H9 (cell line): ENCODE results near the gene NCAM1. TPM values are rescaled to one million over a fixed set of nuclear protein-coding genes. Genes with fewer than 3 reads are reported as not detected.

Experiments
- DNase-seq: peaks from one replicate; pipeline ENCODE4 v3.0.0-alpha.2; 2017
- H2AFZ ChIP-seq: one replicate; pipeline ENCODE4 v1.6.1; 2013; ENCODE audit warnings: mild to moderate bottlenecking, low read length, control low read depth, moderate library complexity
- H2AK5ac ChIP-seq: 2 replicates; pipeline ENCODE4 v1.6.1; 2013; ENCODE audit warnings: low read length, control low read depth, mixed read lengths; ENCODE audit not compliant: insufficient read length
- H2BK120ac ChIP-seq: one replicate; pipeline ENCODE4 v1.6.1; 2013; ENCODE audit warnings: low read depth, mild to moderate bottlenecking, low read length, control low read depth, inconsistent platforms; ENCODE audit not compliant: poor library complexity, severe bottlenecking
- H2BK12ac ChIP-seq: 2 replicates; pipeline ENCODE4 v1.6.1; 2013; ENCODE audit warnings: low read length, control low read depth, mixed read lengths, low read depth; ENCODE audit not compliant: insufficient read length
- H2BK15ac ChIP-seq: 2 replicates; pipeline ENCODE4 v1.6.1; 2013; ENCODE audit warnings: low read depth, low read length, control low read depth
- H2BK20ac ChIP-seq: one replicate; pipeline ENCODE4 v1.6.1; 2013; ENCODE audit warnings: low read depth, mild to moderate bottlenecking, low read length, control low read depth, inconsistent platforms; ENCODE audit not compliant: poor library complexity, severe bottlenecking
- H2BK5ac ChIP-seq: 2 replicates; pipeline ENCODE4 v1.6.1; 2013; ENCODE audit warnings: low read length, control low read depth, mixed read lengths; ENCODE audit not compliant: insufficient read length
- H3K14ac ChIP-seq: 2 replicates; pipeline ENCODE4 v1.6.1; 2013; ENCODE audit warnings: low read length, control low read depth; ENCODE audit not compliant: insufficient read depth
- H3K18ac ChIP-seq: 2 replicates; pipeline ENCODE4 v1.6.1; 2013; ENCODE audit warnings: low read depth, mild to moderate bottlenecking, mixed read lengths, low read length, control low read depth; ENCODE audit not compliant: insufficient read length
- H3K23ac ChIP-seq: 2 replicates; pipeline ENCODE4 v1.6.1; 2013; ENCODE audit warnings: low read length, control low read depth, mixed read lengths, low read depth; ENCODE audit not compliant: insufficient read length
- H3K23me2 ChIP-seq: 2 replicates; pipeline ENCODE4 v1.6.1; 2013; ENCODE audit warnings: low read depth, mild to moderate bottlenecking, mixed read lengths, low read length, control low read depth; ENCODE audit not compliant: insufficient read length, poor library complexity, severe bottlenecking
- H3K27ac ChIP-seq: 2 replicates; pipeline ENCODE4 v1.5.1; 2013; ENCODE audit warnings: low read length, control low read depth, mixed read lengths, low read depth; ENCODE audit not compliant: insufficient read length
- H3K27me3 ChIP-seq: 2 replicates; pipeline ENCODE4 v1.6.1; 2013; ENCODE audit warnings: low read length, control low read depth, inconsistent platforms; ENCODE audit not compliant: insufficient read depth
- H3K4ac ChIP-seq: 2 replicates; pipeline ENCODE4 v1.6.1; 2013; ENCODE audit warnings: low read depth, mild to moderate bottlenecking, control low read depth, inconsistent platforms, low read length, moderate library complexity
- H3K4me1 ChIP-seq: 2 replicates; pipeline ENCODE4 v1.6.1; 2013; ENCODE audit warnings: low read length, control low read depth, inconsistent platforms; ENCODE audit not compliant: insufficient read depth
- H3K4me2 ChIP-seq: 2 replicates; pipeline ENCODE4 v1.6.1; 2013; ENCODE audit warnings: low read length, control low read depth, mixed read lengths; ENCODE audit not compliant: insufficient read length, insufficient read depth
- H3K56ac ChIP-seq: 2 replicates; pipeline ENCODE4 v1.6.1; 2013; ENCODE audit warnings: low read depth, mild to moderate bottlenecking, mixed read lengths, low read length, control low read depth; ENCODE audit not compliant: insufficient read length
- H3K79me1 ChIP-seq: 2 replicates; pipeline ENCODE4 v1.6.1; 2013; ENCODE audit warnings: low read depth, mild to moderate bottlenecking, moderate library complexity, low read length, control low read depth, inconsistent platforms; ENCODE audit not compliant: insufficient read depth, poor library complexity, severe bottlenecking
- H3K79me2 ChIP-seq: 2 replicates; pipeline ENCODE4 v1.6.1; 2013; ENCODE audit warnings: low read length, control low read depth, inconsistent platforms; ENCODE audit not compliant: insufficient read depth
- H3K9ac ChIP-seq: 2 replicates; pipeline ENCODE4 v1.6.1; 2013; ENCODE audit warnings: low read length, control low read depth, mixed read lengths; ENCODE audit not compliant: insufficient read length; ENCODE audit errors: extremely low read depth
- H3K9me3 ChIP-seq: one replicate; pipeline ENCODE4 v1.6.1; 2013; ENCODE audit warnings: low read depth, low read length, inconsistent platforms; ENCODE audit not compliant: control insufficient read depth
- H3T11ph ChIP-seq: one replicate; pipeline ENCODE4 v1.6.1; 2013; ENCODE audit warnings: mild to moderate bottlenecking, low read length, control low read depth, inconsistent platforms
- H4K20me1 ChIP-seq: one replicate; pipeline ENCODE4 v1.6.1; 2013; ENCODE audit not compliant: control insufficient read depth, insufficient read length, insufficient read depth
- H4K5ac ChIP-seq: 2 replicates; pipeline ENCODE4 v1.6.1; 2013; ENCODE audit warnings: low read depth, mild to moderate bottlenecking, mixed read lengths, low read length, control low read depth; ENCODE audit not compliant: insufficient read length
- H4K8ac ChIP-seq: replicated peaks from 2 replicates; pipeline ENCODE4 v1.6.1; 2013; ENCODE audit warnings: low read length, control low read depth, mixed read lengths, low read depth; ENCODE audit not compliant: insufficient read length
- H4K91ac ChIP-seq: 2 replicates; pipeline ENCODE4 v1.6.1; 2013; ENCODE audit warnings: low read depth, mild to moderate bottlenecking, moderate library complexity, mixed read lengths, low read length, control low read depth; ENCODE audit not compliant: insufficient read length
- H3K27ac Mint-ChIP-seq, 3 experiments: 2 replicates in 2 of 3; 3 replicates in 1 of 3; pipeline ENCODE4 v1.8.0; 2020 to 2021; ENCODE audit warnings: mixed read lengths in 3 of 3, mild to moderate bottlenecking in 1 of 3, moderate library complexity in 1 of 3
- H3K27me3 Mint-ChIP-seq: 2 replicates; pipeline ENCODE4 v1.8.0; 2021; ENCODE audit warnings: low read depth, mild to moderate bottlenecking, moderate library complexity, mixed read lengths
- H3K36me3 Mint-ChIP-seq, 3 experiments: 2 replicates in 2 of 3; 3 replicates in 1 of 3; pipeline ENCODE4 v1.8.0; 2020 to 2021; ENCODE audit warnings: low read depth in 3 of 3, mixed read lengths in 3 of 3; ENCODE audit not compliant: insufficient read depth in 1 of 3
- H3K4me1 Mint-ChIP-seq, 2 experiments: 2 replicates each; pipeline ENCODE4 v1.8.0; 2020; ENCODE audit warnings: mixed read lengths in 2 of 2
- H3K4me3 Mint-ChIP-seq, 2 experiments: 2 replicates in 1 of 2; 3 replicates in 1 of 2; pipeline ENCODE4 v1.8.0; 2020 to 2021; ENCODE audit warnings: mild to moderate bottlenecking in 2 of 2, mixed read lengths in 2 of 2, moderate library complexity in 1 of 2
- H3K9me3 Mint-ChIP-seq, 2 experiments: 2 replicates in 1 of 2; 3 replicates in 1 of 2; pipeline ENCODE4 v1.8.0; 2020; ENCODE audit warnings: mild to moderate bottlenecking in 2 of 2, mixed read lengths in 2 of 2, moderate library complexity in 1 of 2
- WGBS: extraction: QIAGEN DNeasy Blood & Tissue Kit; methylation state at CpG from one replicate; pipeline ENCODE4 v1.1.7; 2013; ENCODE audit warnings: missing lambda C conversion rate, low lambda C conversion rate, mixed read lengths; ENCODE audit not compliant: insufficient read length; ENCODE audit errors: extremely low coverage; 5-methylcytosine and 5-hydroxymethylcytosine counted together
- total RNA-seq: library from RNA; stranded (reverse); gene quantifications from 2 replicates; pipeline ENCODE4 v1.2.1, GENCODE V29; 2021
- TF ChIP-seq, protein P1 (sequence below): fragments of 200-600 bp; sonication (generic); conservative IDR thresholded peaks from 3 replicates; pipeline ENCODE4 v1.8.0; 2021; ENCODE audit warnings: antibody characterized with exemption, mild to moderate bottlenecking

Gene NCAM1
- total RNA-seq, 1 experiment from 2014 or later: 2.5 TPM

DNA sequence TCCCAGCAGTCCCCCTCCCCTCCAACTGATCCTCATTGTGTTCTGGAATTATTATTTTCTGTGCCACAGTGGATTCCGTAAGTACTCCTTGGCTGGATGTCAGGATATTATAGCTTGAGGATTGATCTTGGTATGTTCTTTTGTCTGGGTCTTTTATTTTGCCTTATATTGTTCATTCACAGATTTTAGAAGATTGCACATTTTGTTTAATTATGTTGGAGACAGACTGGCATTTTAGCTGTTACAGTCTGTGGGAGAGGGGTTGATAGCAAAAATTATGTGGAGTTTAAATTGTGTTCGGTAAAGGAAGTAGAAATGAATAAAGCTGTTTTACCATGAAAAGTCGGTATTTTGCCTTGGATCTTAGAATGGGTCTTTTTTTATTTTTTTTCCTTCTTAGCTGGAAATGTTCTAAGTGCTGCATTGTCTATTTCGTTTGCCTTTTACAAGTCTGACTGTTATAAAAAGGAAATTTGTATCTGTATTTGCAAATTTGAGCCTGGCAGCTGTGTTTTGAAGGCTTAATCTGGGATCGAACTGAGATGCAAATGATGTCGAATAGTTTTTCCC lies 211.2 kb downstream of the NCAM1 start:
- WGBS: 100% methylated on average over 2 of the region's 6 CpGs
- peak overlapping the region in 1 of 3 experiments; percentile 8; a peak in 3 of 7 replicates for H3K27ac Mint-ChIP-seq
- no peak overlapping the region for H3K4me2 ChIP-seq
- H3K79me1 ChIP-seq: no peaks in the 10 kb centered on the region
- no peak overlapping the region for H2BK12ac ChIP-seq
- H3K27me3 ChIP-seq: no peaks in the 10 kb centered on the region
- no peak overlapping the region for H3K4me3 Mint-ChIP-seq
- no peak overlapping the region for H4K91ac ChIP-seq
- TF ChIP-seq, protein P1, sequence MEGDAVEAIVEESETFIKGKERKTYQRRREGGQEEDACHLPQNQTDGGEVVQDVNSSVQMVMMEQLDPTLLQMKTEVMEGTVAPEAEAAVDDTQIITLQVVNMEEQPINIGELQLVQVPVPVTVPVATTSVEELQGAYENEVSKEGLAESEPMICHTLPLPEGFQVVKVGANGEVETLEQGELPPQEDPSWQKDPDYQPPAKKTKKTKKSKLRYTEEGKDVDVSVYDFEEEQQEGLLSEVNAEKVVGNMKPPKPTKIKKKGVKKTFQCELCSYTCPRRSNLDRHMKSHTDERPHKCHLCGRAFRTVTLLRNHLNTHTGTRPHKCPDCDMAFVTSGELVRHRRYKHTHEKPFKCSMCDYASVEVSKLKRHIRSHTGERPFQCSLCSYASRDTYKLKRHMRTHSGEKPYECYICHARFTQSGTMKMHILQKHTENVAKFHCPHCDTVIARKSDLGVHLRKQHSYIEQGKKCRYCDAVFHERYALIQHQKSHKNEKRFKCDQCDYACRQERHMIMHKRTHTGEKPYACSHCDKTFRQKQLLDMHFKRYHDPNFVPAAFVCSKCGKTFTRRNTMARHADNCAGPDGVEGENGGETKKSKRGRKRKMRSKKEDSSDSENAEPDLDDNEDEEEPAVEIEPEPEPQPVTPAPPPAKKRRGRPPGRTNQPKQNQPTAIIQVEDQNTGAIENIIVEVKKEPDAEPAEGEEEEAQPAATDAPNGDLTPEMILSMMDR: no peak
- no peak overlapping the region for H3K18ac ChIP-seq
- no peak overlapping the region for H4K8ac ChIP-seq
- no peak overlapping the region for H2BK120ac ChIP-seq
- H4K20me1 ChIP-seq: no peaks in the 10 kb centered on the region
- H2AFZ ChIP-seq: no peak overlapping the region
- no peak overlapping the region for H3K4ac ChIP-seq
- H3K27me3 Mint-ChIP-seq: no peaks in the 10 kb centered on the region; the same call in 1 of the 2 replicates
- no peaks in the 10 kb centered on the region for H3K36me3 Mint-ChIP-seq
- H3K9ac ChIP-seq: no peak overlapping the region
- H3K4me1 ChIP-seq: no peaks in the 10 kb centered on the region
- no peak overlapping the region for H2BK15ac ChIP-seq
- H2AK5ac ChIP-seq: no peak overlapping the region
- no peaks in the 10 kb centered on the region for H3K9me3 ChIP-seq
- H3K27ac ChIP-seq: no peak overlapping the region
- no peaks in the 10 kb centered on the region for H3K9me3 Mint-ChIP-seq
- DNase-seq: no peak
- no peak overlapping the region for H3T11ph ChIP-seq
- H2BK5ac ChIP-seq: no peak overlapping the region
- no peak overlapping the region for H3K14ac ChIP-seq
- no peak overlapping the region for H4K5ac ChIP-seq
- no peak overlapping the region for H3K23ac ChIP-seq
- no peaks in the 10 kb centered on the region for H3K23me2 ChIP-seq
- no peak overlapping the region for H2BK20ac ChIP-seq
- H3K4me1 Mint-ChIP-seq: peaks cover 0 to 7% of the 10 kb centered on the region in 2 experiments; a peak in 2 of 4 replicates
- H3K79me2 ChIP-seq: no peaks in the 10 kb centered on the region
- H3K56ac ChIP-seq: no peak overlapping the region
